NCI-H748 (cell line): ENCODE data around the gene PIK3R1.

ENCODE experiments used
- DNase-seq: peaks from one replicate; lab custom pipeline; 2025; ENCODE audit not compliant: unreplicated experiment; lab: John Stamatoyannopoulos, UW

The PIK3R1 gene

GRCh38 chr5:68251386-68251785, 35.8 kb downstream of the PIK3R1 start:
- no peak for DNase-seq

- DNase-seq: no peak
Measured at GRCh38 chr5:68251804-68252522, 36.4 kb downstream of the PIK3R1 start.

GRCh38 chr5:68252673-68253623, 37.4 kb downstream of the PIK3R1 start:
- peak; percentile 83 for DNase-seq

GRCh38 chr5:68253624-68254585, 38.3 kb downstream of the PIK3R1 start:
- DNase-seq: no peak

GRCh38 chr5:68254810-68255209, 39.3 kb downstream of the PIK3R1 start:
- DNase-seq: no peak

- no peak for DNase-seq
Measured at GRCh38 chr5:68255305-68256120, 40.0 kb downstream of the PIK3R1 start.

- no peak for DNase-seq
Measured at GRCh38 chr5:68257210-68257609, 41.7 kb downstream of the PIK3R1 start.

- DNase-seq: no peak
Measured at GRCh38 chr5:68258531-68258930, 43.0 kb downstream of the PIK3R1 start.

- DNase-seq: no peak
Measured at GRCh38 chr5:68259700-68260099, 44.1 kb downstream of the PIK3R1 start.

- no peak for DNase-seq
Measured at GRCh38 chr5:68260467-68260866, 44.9 kb downstream of the PIK3R1 start.

GRCh38 chr5:68261169-68261568, 45.6 kb downstream of the PIK3R1 start:
- DNase-seq: no peak

- no peak for DNase-seq
Measured at GRCh38 chr5:68261569-68262065, 46.1 kb downstream of the PIK3R1 start.

- DNase-seq: no peak
Measured at GRCh38 chr5:68264024-68264956, 48.7 kb downstream of the PIK3R1 start.

GRCh38 chr5:68265347-68265746, 49.8 kb downstream of the PIK3R1 start:
- DNase-seq: no peak

- DNase-seq: no peak
Measured at GRCh38 chr5:68265822-68266395, 50.4 kb downstream of the PIK3R1 start.

GRCh38 chr5:68266457-68266856, 50.9 kb downstream of the PIK3R1 start:
- no peak for DNase-seq

- no peak for DNase-seq
Measured at GRCh38 chr5:68267066-68267465, 51.5 kb downstream of the PIK3R1 start.

GRCh38 chr5:68268101-68268851, 52.7 kb downstream of the PIK3R1 start:
- no peak for DNase-seq
